PFSK-1 (cell line): ENCODE results near the gene CTSL.

ENCODE experiments used
- FOXP2 ChIP-seq: optimal IDR thresholded peaks from 2 replicates; pipeline ENCODE3; 2011; ENCODE audit warnings: borderline replicate concordance, control low read depth, inconsistent platforms; ENCODE audit not compliant: insufficient read depth; ENCODE audit errors: extremely low read length, extremely low read depth
- POLR2AphosphoS5 ChIP-seq: IDR thresholded peaks from 2 replicates; pipeline ENCODE4 v1.6.1; 2012; ENCODE audit warnings: low read depth, mild to moderate bottlenecking, control low read depth, low read length, moderate library complexity
- SIN3A ChIP-seq: IDR thresholded peaks from 2 replicates; pipeline ENCODE4 v1.6.1; 2012; ENCODE audit warnings: mild to moderate bottlenecking, low read length, moderate library complexity, borderline replicate concordance; ENCODE audit not compliant: insufficient read depth
- TAF1 ChIP-seq: IDR thresholded peaks from 2 replicates; pipeline ENCODE4 v1.6.1; 2012; ENCODE audit warnings: low read length, control low read depth, borderline replicate concordance; ENCODE audit not compliant: insufficient read depth
- TF ChIP-seq, protein P1 (sequence below), 2 experiments: IDR thresholded peaks; 2 replicates each; pipeline versions ENCODE4 v1.6.1 to v1.8.0; 2011 to 2012; ENCODE audit warnings: low read depth in 2 of 2, low read length in 2 of 2, control low read depth in 1 of 2, inconsistent platforms in 1 of 2, mild to moderate bottlenecking in 1 of 2, moderate library complexity in 1 of 2; ENCODE audit not compliant: insufficient read depth in 1 of 2

Gene CTSL

DNA sequence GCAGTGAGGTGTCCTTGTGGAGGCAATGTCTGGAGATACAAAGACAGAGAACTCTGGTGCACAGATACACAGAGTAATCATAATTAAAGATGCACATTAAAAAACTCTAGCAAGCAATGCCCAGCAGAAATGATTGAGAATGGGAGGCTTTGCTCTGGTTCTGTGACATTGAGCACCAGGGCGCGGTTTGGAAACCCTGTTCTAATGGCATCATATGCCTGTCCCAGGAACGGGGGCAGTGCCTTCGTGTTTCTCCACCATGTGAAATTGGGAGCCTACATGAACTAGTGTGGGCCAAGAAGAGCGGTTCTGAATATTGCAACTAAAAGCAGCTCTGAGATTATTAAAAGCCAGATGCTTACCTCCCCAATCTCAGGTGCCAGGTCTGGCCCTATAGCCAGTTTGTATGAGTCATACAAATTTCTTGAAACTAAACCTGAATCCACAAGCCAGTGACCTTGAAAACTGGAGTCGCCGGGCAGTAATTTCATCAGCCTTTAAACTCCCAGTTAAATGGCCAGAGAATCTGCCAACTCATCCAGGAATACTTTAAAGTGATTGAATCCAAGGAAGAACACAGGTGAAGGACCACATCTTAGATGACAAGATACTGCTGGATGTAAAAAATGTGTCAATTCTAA, 22.2 kb upstream of the CTSL start:
- TF ChIP-seq TAF1 (no peak), FOXP2 (no peak), SIN3A (no peak), POLR2AphosphoS5 (no peak)
- TF ChIP-seq, protein P1, sequence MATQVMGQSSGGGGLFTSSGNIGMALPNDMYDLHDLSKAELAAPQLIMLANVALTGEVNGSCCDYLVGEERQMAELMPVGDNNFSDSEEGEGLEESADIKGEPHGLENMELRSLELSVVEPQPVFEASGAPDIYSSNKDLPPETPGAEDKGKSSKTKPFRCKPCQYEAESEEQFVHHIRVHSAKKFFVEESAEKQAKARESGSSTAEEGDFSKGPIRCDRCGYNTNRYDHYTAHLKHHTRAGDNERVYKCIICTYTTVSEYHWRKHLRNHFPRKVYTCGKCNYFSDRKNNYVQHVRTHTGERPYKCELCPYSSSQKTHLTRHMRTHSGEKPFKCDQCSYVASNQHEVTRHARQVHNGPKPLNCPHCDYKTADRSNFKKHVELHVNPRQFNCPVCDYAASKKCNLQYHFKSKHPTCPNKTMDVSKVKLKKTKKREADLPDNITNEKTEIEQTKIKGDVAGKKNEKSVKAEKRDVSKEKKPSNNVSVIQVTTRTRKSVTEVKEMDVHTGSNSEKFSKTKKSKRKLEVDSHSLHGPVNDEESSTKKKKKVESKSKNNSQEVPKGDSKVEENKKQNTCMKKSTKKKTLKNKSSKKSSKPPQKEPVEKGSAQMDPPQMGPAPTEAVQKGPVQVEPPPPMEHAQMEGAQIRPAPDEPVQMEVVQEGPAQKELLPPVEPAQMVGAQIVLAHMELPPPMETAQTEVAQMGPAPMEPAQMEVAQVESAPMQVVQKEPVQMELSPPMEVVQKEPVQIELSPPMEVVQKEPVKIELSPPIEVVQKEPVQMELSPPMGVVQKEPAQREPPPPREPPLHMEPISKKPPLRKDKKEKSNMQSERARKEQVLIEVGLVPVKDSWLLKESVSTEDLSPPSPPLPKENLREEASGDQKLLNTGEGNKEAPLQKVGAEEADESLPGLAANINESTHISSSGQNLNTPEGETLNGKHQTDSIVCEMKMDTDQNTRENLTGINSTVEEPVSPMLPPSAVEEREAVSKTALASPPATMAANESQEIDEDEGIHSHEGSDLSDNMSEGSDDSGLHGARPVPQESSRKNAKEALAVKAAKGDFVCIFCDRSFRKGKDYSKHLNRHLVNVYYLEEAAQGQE (IDR thresholded peaks at IDR 0.05; ENCODE audit: insufficient read depth in 1 of 2, low read depth in 2 of 2, low read length in 2 of 2) = no peak

DNA sequence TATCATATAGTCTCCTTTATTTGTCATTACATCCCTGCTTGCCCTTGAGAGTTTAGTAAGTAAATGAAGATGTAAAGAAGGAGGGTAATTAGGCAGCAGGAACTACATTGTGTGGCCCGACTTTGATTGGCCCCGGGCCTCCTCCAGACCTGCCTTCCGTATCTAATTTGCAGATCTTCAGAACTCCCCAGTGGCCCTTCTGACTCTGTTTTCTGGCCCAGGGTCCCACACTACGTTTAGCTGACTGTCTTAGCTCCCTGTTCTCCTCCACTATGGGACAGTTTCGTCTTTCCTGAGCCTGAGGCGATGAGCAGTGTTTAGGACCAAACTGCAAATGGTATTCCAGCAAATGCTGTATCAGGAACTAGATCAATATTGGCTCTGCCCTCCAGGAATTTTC, 21.6 kb upstream of the CTSL start:
- TF ChIP-seq POLR2AphosphoS5 (no peak), FOXP2 (no peak)

DNA sequence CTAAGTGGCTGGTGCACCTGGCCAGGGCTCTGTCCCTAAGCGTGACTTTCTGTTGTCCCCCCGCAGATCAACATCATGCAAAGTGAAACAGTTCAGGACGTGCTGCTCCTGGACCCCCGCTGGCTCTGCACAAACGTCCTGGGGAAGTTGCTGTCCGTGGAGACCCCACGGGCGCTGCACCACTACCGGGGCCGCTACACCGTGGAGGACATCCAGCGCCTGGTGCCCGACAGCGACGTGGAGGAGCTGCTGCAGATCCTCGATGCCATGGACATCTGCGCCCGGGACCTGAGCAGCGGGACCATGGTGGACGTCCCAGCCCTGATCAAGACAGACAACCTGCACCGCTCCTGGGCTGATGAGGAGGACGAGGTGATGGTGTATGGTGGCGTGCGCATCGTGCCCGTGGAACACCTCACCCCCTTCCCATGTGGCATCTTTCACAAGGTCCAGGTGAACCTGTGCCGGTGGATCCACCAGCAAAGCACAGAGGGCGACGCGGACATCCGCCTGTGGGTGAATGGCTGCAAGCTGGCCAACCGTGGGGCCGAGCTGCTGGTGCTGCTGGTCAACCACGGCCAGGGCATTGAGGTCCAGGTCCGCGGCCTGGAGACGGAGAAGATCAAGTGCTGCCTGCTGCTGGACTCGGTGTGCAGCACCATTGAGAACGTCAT, 19.7 kb upstream of the CTSL start:
- TF ChIP-seq TAF1 (no peak), POLR2AphosphoS5 (no peak), FOXP2 (no peak), SIN3A (no peak)
- TF ChIP-seq, protein P1 (IDR thresholded peaks at IDR 0.05; ENCODE audit: insufficient read depth in 1 of 2, low read depth in 2 of 2, low read length in 2 of 2) = no peak

DNA sequence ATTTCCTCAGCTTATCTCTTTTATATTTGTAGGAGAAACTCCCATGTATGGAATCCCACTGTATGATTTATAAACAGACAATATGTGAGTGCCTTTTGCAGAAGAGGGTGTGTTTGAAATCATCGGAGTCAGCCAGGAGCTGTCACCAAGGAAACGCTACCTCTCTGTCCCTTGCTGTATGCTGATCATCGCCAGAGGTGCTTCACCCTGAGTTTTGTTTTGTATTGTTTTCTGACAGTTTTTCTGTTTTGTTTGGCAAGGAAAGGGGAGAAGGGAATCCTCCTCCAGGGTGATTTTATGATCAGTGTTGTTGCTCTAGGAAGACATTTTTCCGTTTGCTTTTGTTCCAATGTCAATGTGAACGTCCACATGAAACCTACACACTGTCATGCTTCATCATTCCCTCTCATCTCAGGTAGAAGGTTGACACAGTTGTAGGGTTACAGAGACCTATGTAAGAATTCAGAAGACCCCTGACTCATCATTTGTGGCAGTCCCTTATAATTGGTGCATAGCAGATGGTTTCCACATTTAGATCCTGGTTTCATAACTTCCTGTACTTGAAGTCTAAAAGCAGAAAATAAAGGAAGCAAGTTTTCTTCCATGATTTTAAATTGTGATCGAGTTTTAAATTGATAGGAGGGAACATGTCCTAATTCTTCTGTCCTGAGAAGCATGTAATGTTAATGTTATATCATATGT, 18.0 kb upstream of the CTSL start:
- TF ChIP-seq, protein P1 (IDR thresholded peaks at IDR 0.05; ENCODE audit: insufficient read depth in 1 of 2, low read depth in 2 of 2, low read length in 2 of 2) = no peak
- TF ChIP-seq TAF1 (no peak), SIN3A (no peak), POLR2AphosphoS5 (no peak), FOXP2 (no peak)

DNA sequence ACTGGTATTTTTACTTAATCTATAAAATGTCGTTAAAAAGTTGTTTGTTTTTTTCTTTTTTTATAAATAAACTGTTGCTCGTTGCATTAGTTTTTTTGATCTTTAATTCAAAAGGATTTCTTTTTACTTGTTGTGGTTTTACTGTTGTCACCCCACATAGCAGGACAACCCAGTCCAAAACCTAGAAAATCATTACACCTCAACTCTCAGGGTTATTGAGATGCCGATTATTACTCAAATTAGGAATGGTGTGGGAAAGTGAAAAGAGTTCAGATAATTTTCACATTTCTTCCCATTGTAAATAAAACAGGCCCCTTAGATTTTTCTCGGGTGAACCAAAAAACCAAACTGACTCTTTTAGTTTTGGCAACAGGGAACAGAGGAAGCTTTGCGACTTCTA, 17.4 kb upstream of the CTSL start:
- TF ChIP-seq FOXP2 (no peak), POLR2AphosphoS5 (no peak), TAF1 (no peak), SIN3A (no peak)
- TF ChIP-seq, protein P1 (IDR thresholded peaks at IDR 0.05; ENCODE audit: insufficient read depth in 1 of 2, low read depth in 2 of 2, low read length in 2 of 2) = no peak
